ENCODE data around the gene OR2T6.

- TF ChIP-seq, protein P1, sequence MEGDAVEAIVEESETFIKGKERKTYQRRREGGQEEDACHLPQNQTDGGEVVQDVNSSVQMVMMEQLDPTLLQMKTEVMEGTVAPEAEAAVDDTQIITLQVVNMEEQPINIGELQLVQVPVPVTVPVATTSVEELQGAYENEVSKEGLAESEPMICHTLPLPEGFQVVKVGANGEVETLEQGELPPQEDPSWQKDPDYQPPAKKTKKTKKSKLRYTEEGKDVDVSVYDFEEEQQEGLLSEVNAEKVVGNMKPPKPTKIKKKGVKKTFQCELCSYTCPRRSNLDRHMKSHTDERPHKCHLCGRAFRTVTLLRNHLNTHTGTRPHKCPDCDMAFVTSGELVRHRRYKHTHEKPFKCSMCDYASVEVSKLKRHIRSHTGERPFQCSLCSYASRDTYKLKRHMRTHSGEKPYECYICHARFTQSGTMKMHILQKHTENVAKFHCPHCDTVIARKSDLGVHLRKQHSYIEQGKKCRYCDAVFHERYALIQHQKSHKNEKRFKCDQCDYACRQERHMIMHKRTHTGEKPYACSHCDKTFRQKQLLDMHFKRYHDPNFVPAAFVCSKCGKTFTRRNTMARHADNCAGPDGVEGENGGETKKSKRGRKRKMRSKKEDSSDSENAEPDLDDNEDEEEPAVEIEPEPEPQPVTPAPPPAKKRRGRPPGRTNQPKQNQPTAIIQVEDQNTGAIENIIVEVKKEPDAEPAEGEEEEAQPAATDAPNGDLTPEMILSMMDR (optimal IDR thresholded peaks at IDR 0.05 in 1 of 3, IDR thresholded peaks at IDR 0.05 in 1 of 3, conservative IDR thresholded peaks at IDR 0.05 in 1 of 3; ENCODE audit: extremely low read depth in 1 of 3, insufficient read depth in 2 of 3, low read length in 3 of 3): no peak
- TF ChIP-seq EZH2 (IDR thresholded peaks at IDR 0.05; ENCODE audit: low read length): no peak
These were observed 14.3 kb upstream of the OR2T6 start, which contains the start of gene OR2T4 for GRCh38 chr1:248361121-248361715.

All from keratinocyte (primary cell).